Fibroblast of lung (primary cell): Measurements from ENCODE around the gene PKHD1. TPM values are rescaled to one million over a fixed set of nuclear protein-coding genes. Genes with fewer than 3 reads are reported as not detected.

Source experiments
- DNase-seq, 2 donors: peaks; one replicate each; pipeline versions ENCODE4 v3.0.0 to v3.0.0-alpha.2; 2010; ENCODE audit warnings: low read depth in 2 of 2
- H2AFZ ChIP-seq: 2 replicates; pipeline ENCODE4 v1.5.1; 2012; ENCODE audit warnings: low read length, control low read depth, inconsistent platforms
- H3K27ac ChIP-seq: 2 replicates; pipeline ENCODE4 v1.5.1; 2011; ENCODE audit warnings: low read length, control low read depth; ENCODE audit not compliant: insufficient read depth
- H3K27me3 ChIP-seq: 2 replicates; pipeline ENCODE4 v1.5.1; 2011; ENCODE audit warnings: mild to moderate bottlenecking, low read length; ENCODE audit not compliant: control insufficient read depth, insufficient read depth
- H3K36me3 ChIP-seq: 2 replicates; pipeline ENCODE4 v1.5.1; 2011; ENCODE audit warnings: low read length; ENCODE audit not compliant: control insufficient read depth, insufficient read depth
- H3K4me1 ChIP-seq: 2 replicates; pipeline ENCODE4 v1.5.1; 2011; ENCODE audit warnings: low read length; ENCODE audit not compliant: control insufficient read depth, insufficient read depth; ENCODE audit errors: extremely low read depth
- H3K4me2 ChIP-seq: 2 replicates; pipeline ENCODE4 v1.5.1; 2011; ENCODE audit warnings: low read length, control low read depth; ENCODE audit not compliant: insufficient read depth; ENCODE audit errors: extremely low read depth
- H3K4me3 ChIP-seq, 4 experiments: fragments of 200-600 bp in 1 of 4; sonication (generic) in 1 of 4; replicated peaks in 1 of 4; 2 replicates each; pipeline ENCODE4 v1.5.1; 2011 to 2016; ENCODE audit warnings: low read length in 4 of 4, low read depth in 3 of 4, mild to moderate bottlenecking in 3 of 4, control low read depth in 2 of 4, inconsistent platforms in 1 of 4, mixed read lengths in 1 of 4; ENCODE audit not compliant: insufficient read depth in 1 of 4; ENCODE audit errors: control extremely low read depth in 1 of 4
- H3K79me2 ChIP-seq: 2 replicates; pipeline ENCODE4 v1.5.1; 2012; ENCODE audit warnings: mild to moderate bottlenecking, low read length, inconsistent platforms; ENCODE audit not compliant: control insufficient read depth, insufficient read depth
- H3K9ac ChIP-seq: 2 replicates; pipeline ENCODE4 v1.5.1; 2011; ENCODE audit warnings: mild to moderate bottlenecking, low read length, control low read depth; ENCODE audit not compliant: insufficient read depth
- H3K9me3 ChIP-seq: 2 replicates; pipeline ENCODE4 v1.5.1; 2012; ENCODE audit warnings: low read depth, low read length; ENCODE audit not compliant: control insufficient read depth, insufficient read depth
- H4K20me1 ChIP-seq: 2 replicates; pipeline ENCODE4 v1.5.1; 2011; ENCODE audit warnings: low read length; ENCODE audit not compliant: control insufficient read depth, insufficient read depth; ENCODE audit errors: extremely low read depth
- EZH2 ChIP-seq: IDR thresholded peaks from 2 replicates; pipeline ENCODE4 v1.5.1; 2012; ENCODE audit warnings: low read length, control low read depth, mild to moderate bottlenecking; ENCODE audit errors: missing control alignments
- polyA plus RNA-seq, 2 donors: library from polyadenylated mRNA; depleted of rRNA in 1 of 2; stranded (reverse) in 1 of 2; unstranded in 1 of 2; fragments of >200 nt; gene quantifications; 2 replicates each; pipeline ENCODE4 v1.2.1, GENCODE V29; 2011 to 2012; ENCODE audit warnings: missing spikeins in 1 of 2
- total RNA-seq: library from RNA; depleted of rRNA; stranded (reverse); fragments of >200 nt; gene quantifications from 2 replicates; pipeline ENCODE4 v1.2.1, GENCODE V29; 2014
- TF ChIP-seq, protein P1 (sequence below), 2 donors: IDR thresholded peaks in 1 of 2; conservative IDR thresholded peaks in 1 of 2; 1 replicate in 1 of 2; 2 replicates in 1 of 2; pipeline ENCODE4 v1.5.1; 2011 to 2012; ENCODE audit warnings: low read length in 2 of 2, control low read depth in 1 of 2, inconsistent platforms in 1 of 2, low read depth in 1 of 2, mild to moderate bottlenecking in 1 of 2

The PKHD1 gene
- total and polyA plus RNA-seq, 2 donors (not counting 1 experiment from before 2014, with no cell fraction given): not detected

DNA sequence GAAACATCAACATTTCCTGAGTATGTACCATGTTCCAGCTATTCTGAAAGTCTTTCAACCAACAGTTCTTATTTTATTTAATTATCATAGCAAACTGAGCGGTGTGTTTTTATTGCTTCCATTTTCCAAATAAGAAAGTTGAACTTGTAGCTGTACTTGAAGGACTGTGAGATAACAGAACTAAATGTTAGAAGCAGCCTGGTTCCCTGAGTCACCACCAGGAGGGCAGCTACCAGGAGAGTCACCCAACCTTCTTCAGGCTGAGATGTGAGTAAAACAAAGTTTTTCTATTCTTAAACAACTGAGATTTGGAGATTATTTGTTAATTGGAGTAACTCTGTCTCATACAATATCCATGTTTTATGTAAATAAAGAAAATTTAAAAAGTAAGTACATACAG is 403.4 kb downstream of the PKHD1 start:
- H3K4me3 ChIP-seq: no peak overlapping the region

GRCh38 chr6:51678905-51679620 is 408.4 kb downstream of the PKHD1 start:
- Histone ChIP-seq H4K20me1 (no peaks in the 10 kb centered on the region), H3K79me2 (no peaks in the 10 kb centered on the region), H3K9ac (no peak overlapping the region), H3K27me3 (no peaks in the 10 kb centered on the region), H3K4me3 (no peak overlapping the region), H3K27ac (no peak overlapping the region), H3K36me3 (no peaks in the 10 kb centered on the region), H3K9me3 (no peaks in the 10 kb centered on the region), H3K4me1 (no peaks in the 10 kb centered on the region), H2AFZ (no peak overlapping the region), H3K4me2 (no peak overlapping the region)
- DNase-seq: no peak
- TF ChIP-seq EZH2: no peak
- TF ChIP-seq, protein P1, sequence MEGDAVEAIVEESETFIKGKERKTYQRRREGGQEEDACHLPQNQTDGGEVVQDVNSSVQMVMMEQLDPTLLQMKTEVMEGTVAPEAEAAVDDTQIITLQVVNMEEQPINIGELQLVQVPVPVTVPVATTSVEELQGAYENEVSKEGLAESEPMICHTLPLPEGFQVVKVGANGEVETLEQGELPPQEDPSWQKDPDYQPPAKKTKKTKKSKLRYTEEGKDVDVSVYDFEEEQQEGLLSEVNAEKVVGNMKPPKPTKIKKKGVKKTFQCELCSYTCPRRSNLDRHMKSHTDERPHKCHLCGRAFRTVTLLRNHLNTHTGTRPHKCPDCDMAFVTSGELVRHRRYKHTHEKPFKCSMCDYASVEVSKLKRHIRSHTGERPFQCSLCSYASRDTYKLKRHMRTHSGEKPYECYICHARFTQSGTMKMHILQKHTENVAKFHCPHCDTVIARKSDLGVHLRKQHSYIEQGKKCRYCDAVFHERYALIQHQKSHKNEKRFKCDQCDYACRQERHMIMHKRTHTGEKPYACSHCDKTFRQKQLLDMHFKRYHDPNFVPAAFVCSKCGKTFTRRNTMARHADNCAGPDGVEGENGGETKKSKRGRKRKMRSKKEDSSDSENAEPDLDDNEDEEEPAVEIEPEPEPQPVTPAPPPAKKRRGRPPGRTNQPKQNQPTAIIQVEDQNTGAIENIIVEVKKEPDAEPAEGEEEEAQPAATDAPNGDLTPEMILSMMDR (conservative IDR thresholded peaks at IDR 0.05 in 1 of 2, IDR thresholded peaks at IDR 0.05 in 1 of 2; ENCODE audit: low read depth in 1 of 2, low read length in 2 of 2): no peak

More for the DNA sequence above, 403.4 kb downstream of the PKHD1 start:
- Histone ChIP-seq H3K79me2 (no peaks in the 10 kb centered on the region), H3K4me2 (no peak overlapping the region), H4K20me1 (no peaks in the 10 kb centered on the region), H3K9ac (no peak overlapping the region), H2AFZ (no peak overlapping the region), H3K36me3 (no peaks in the 10 kb centered on the region), H3K27ac (no peak overlapping the region), H3K4me1 (no peaks in the 10 kb centered on the region), H3K9me3 (no peaks in the 10 kb centered on the region), H3K27me3 (no peaks in the 10 kb centered on the region)
- TF ChIP-seq, protein P1 (conservative IDR thresholded peaks at IDR 0.05 in 1 of 2, IDR thresholded peaks at IDR 0.05 in 1 of 2; ENCODE audit: low read depth in 1 of 2, low read length in 2 of 2): no peak
- TF ChIP-seq EZH2: no peak
- no peak for DNase-seq

- TF ChIP-seq, protein P1 (conservative IDR thresholded peaks at IDR 0.05 in 1 of 2, IDR thresholded peaks at IDR 0.05 in 1 of 2; ENCODE audit: low read depth in 1 of 2, low read length in 2 of 2): no peak
- no peak for TF ChIP-seq EZH2
- Histone ChIP-seq H4K20me1 (no peaks in the 10 kb centered on the region), H3K27me3 (no peaks in the 10 kb centered on the region), H3K4me3 (no peak overlapping the region), H3K4me1 (no peaks in the 10 kb centered on the region), H3K9ac (no peak overlapping the region), H3K9me3 (no peaks in the 10 kb centered on the region), H3K4me2 (no peak overlapping the region), H2AFZ (no peak overlapping the region), H3K79me2 (no peaks in the 10 kb centered on the region), H3K27ac (no peak overlapping the region), H3K36me3 (no peaks in the 10 kb centered on the region)
- DNase-seq: no peak
Measured at GRCh38 chr6:51678274-51678673, 409.1 kb downstream of the PKHD1 start.
